IMR-90 (cell line): ENCODE results near the gene SLC6A11. TPM values are rescaled to one million over a fixed set of nuclear protein-coding genes. Genes with fewer than 3 reads are reported as not detected.

Experiments used
- ATAC-seq: fragments of 200-7000 bp; cut with Tn5 transposase; 2 replicates; pipeline ENCODE4 v1.9.1; 2020; ENCODE audit warnings: low read depth, mild to moderate bottlenecking, moderate library complexity
- BruUV-seq: library from RNA; stranded (reverse); fragments of 400-500 nt; replicated peaks from 2 replicates; lab custom pipeline; 2021; lab: Mats Ljungman, UMichigan
- CTCF ChIA-PET: fragments of 300-600 bp; formaldehyde crosslinking; extraction: SDS; loops from one replicate; lab custom pipeline; 2021; ENCODE audit warnings: antibody characterized with exemption; lab: Yijun Ruan, JAX
- POLR2A ChIA-PET: fragments of 300-600 bp; sonication (Branson Sonifier 250); formaldehyde crosslinking; loops from one replicate; lab custom pipeline; 2022; ENCODE audit warnings: antibody characterized with exemption; ENCODE audit not compliant: unreplicated experiment; lab: Charles Lee
- DNase-seq: peaks from one replicate; pipeline ENCODE4 v3.0.0; 2013
- H2AFZ ChIP-seq: replicated peaks from 2 replicates; pipeline ENCODE3; 2013; ENCODE audit warnings: low read length, mild to moderate bottlenecking; ENCODE audit not compliant: poor library complexity
- H2AK5ac ChIP-seq: 2 replicates; pipeline ENCODE4 v1.6.1; 2013; ENCODE audit warnings: low read depth, low read length, inconsistent platforms
- H2AK9ac ChIP-seq: replicated peaks from 2 replicates; pipeline ENCODE3; 2013; ENCODE audit warnings: mild to moderate bottlenecking, low read depth, low read length, moderate library complexity; ENCODE audit not compliant: poor library complexity
- H2BK120ac ChIP-seq: 2 replicates; pipeline ENCODE4 v1.6.1; 2013; ENCODE audit warnings: low read depth, low read length, inconsistent platforms
- H2BK15ac ChIP-seq: 3 replicates; pipeline ENCODE4 v1.6.1; 2013; ENCODE audit warnings: low read depth, low read length, inconsistent platforms
- H2BK20ac ChIP-seq: 2 replicates; pipeline ENCODE4 v1.6.1; 2013; ENCODE audit warnings: low read depth, mild to moderate bottlenecking, inconsistent platforms, low read length, moderate library complexity
- H2BK5ac ChIP-seq: 2 replicates; pipeline ENCODE4 v1.6.1; 2013; ENCODE audit warnings: mild to moderate bottlenecking, low read depth, low read length, inconsistent platforms; ENCODE audit not compliant: poor library complexity, severe bottlenecking
- H3K14ac ChIP-seq: replicated peaks from 2 replicates; pipeline ENCODE4 v1.6.1; 2013; ENCODE audit warnings: low read depth, low read length, inconsistent platforms
- H3K18ac ChIP-seq: 2 replicates; pipeline ENCODE4 v1.6.1; 2013; ENCODE audit warnings: low read depth, low read length, control low read depth
- H3K23ac ChIP-seq: 2 replicates; pipeline ENCODE4 v1.6.1; 2013; ENCODE audit warnings: low read depth, low read length, inconsistent platforms
- H3K27ac ChIP-seq: 2 replicates; pipeline ENCODE4 v1.5.1; 2013; ENCODE audit warnings: mild to moderate bottlenecking, control low read depth, low read length; ENCODE audit not compliant: insufficient read depth
- H3K27me3 ChIP-seq: 2 replicates; pipeline ENCODE4 v1.6.1; 2013; ENCODE audit warnings: low read length; ENCODE audit not compliant: control insufficient read depth, insufficient read depth
- H3K36me3 ChIP-seq: 2 replicates; pipeline ENCODE4 v1.6.1; 2013; ENCODE audit warnings: low read length, mixed read lengths; ENCODE audit not compliant: control insufficient read depth, insufficient read depth
- H3K4ac ChIP-seq: 2 replicates; pipeline ENCODE4 v1.6.1; 2013; ENCODE audit warnings: low read depth, low read length, inconsistent platforms
- H3K4me1 ChIP-seq: 2 replicates; pipeline ENCODE4 v1.6.1; 2013; ENCODE audit warnings: low read length, mixed read lengths; ENCODE audit not compliant: control insufficient read depth, insufficient read depth
- H3K4me2 ChIP-seq: 2 replicates; pipeline ENCODE4 v1.6.1; 2013; ENCODE audit warnings: low read depth, mild to moderate bottlenecking, control low read depth, low read length, moderate library complexity
- H3K4me3 ChIP-seq: 2 replicates; pipeline ENCODE4 v1.5.1; 2013; ENCODE audit warnings: low read depth, mild to moderate bottlenecking, control low read depth, low read length, moderate library complexity; ENCODE audit not compliant: insufficient read depth
- H3K56ac ChIP-seq: 2 replicates; pipeline ENCODE4 v1.6.1; 2013; ENCODE audit warnings: low read length, inconsistent platforms; ENCODE audit not compliant: insufficient read depth; ENCODE audit errors: extremely low read depth
- H3K79me1 ChIP-seq, 2 experiments: 2 replicates each; pipeline ENCODE4 v1.6.1; 2013; ENCODE audit warnings: low read length in 2 of 2, inconsistent platforms in 1 of 2, low read depth in 1 of 2
- H3K9ac ChIP-seq: 2 replicates; pipeline ENCODE4 v1.6.1; 2013; ENCODE audit warnings: low read depth, low read length, control low read depth
- H3K9me1 ChIP-seq: 2 replicates; pipeline ENCODE4 v1.6.1; 2013; ENCODE audit warnings: low read length, inconsistent platforms; ENCODE audit not compliant: insufficient read depth
- H3K9me3 ChIP-seq: 2 replicates; pipeline ENCODE4 v1.6.1; 2013; ENCODE audit warnings: low read length; ENCODE audit not compliant: control insufficient read depth, insufficient read depth
- H4K20me1 ChIP-seq: 2 replicates; pipeline ENCODE4 v1.6.1; 2013; ENCODE audit warnings: low read length, inconsistent platforms; ENCODE audit not compliant: insufficient read depth
- H4K5ac ChIP-seq: 2 replicates; pipeline ENCODE4 v1.6.1; 2013; ENCODE audit warnings: mild to moderate bottlenecking, low read depth, low read length, control low read depth
- H4K8ac ChIP-seq, 2 experiments: 2 replicates each; pipeline ENCODE4 v1.6.1; 2013; ENCODE audit warnings: low read depth in 2 of 2, low read length in 2 of 2, control low read depth in 1 of 2, inconsistent platforms in 1 of 2
- H4K91ac ChIP-seq: 2 replicates; pipeline ENCODE4 v1.6.1; 2013; ENCODE audit warnings: low read depth, low read length, inconsistent platforms; ENCODE audit not compliant: insufficient read depth
- BHLHE40 ChIP-seq: fragments of 150-350 bp; IDR thresholded peaks from 2 replicates; pipeline ENCODE4 v1.6.1; 2016; ENCODE audit warnings: mild to moderate bottlenecking, low read depth, low read length
- CEBPB ChIP-seq: IDR thresholded peaks from 2 replicates; pipeline ENCODE4 v1.6.1; 2012; ENCODE audit warnings: low read depth, low read length, improper control_type of control experiment
- CHD1 ChIP-seq: IDR thresholded peaks from 2 replicates; pipeline ENCODE4 v1.6.1; 2012; ENCODE audit warnings: low read depth, low read length, improper control_type of control experiment
- FOS ChIP-seq: fragments of 150-350 bp; IDR thresholded peaks from 2 replicates; pipeline ENCODE4 v1.6.1; 2016; ENCODE audit warnings: low read depth, low read length
- MAFK ChIP-seq: IDR thresholded peaks from 2 replicates; pipeline ENCODE4 v1.6.1; 2012; ENCODE audit warnings: low read depth, low read length, improper control_type of control experiment
- MAZ ChIP-seq: IDR thresholded peaks from 2 replicates; pipeline ENCODE4 v1.6.1; 2012; ENCODE audit warnings: low read depth, mild to moderate bottlenecking, low read length, improper control_type of control experiment, moderate library complexity, borderline replicate concordance
- MXI1 ChIP-seq: IDR thresholded peaks from 2 replicates; pipeline ENCODE4 v1.6.1; 2012; ENCODE audit warnings: low read depth, mild to moderate bottlenecking, low read length, moderate library complexity, borderline replicate concordance
- NFE2L2 ChIP-seq: fragments of 150-350 bp; IDR thresholded peaks from 2 replicates; pipeline ENCODE4 v1.6.1; 2016; ENCODE audit warnings: low read depth, mild to moderate bottlenecking, low read length
- POLR2A ChIP-seq: IDR thresholded peaks from 2 replicates; pipeline ENCODE4 v1.6.1; 2012; ENCODE audit warnings: mild to moderate bottlenecking, low read depth, low read length
- RAD21 ChIP-seq: IDR thresholded peaks from 2 replicates; pipeline ENCODE4 v1.6.1; 2012; ENCODE audit warnings: low read length, improper control_type of control experiment
- RCOR1 ChIP-seq: IDR thresholded peaks from 2 replicates; pipeline ENCODE4 v1.6.1; 2012; ENCODE audit warnings: mild to moderate bottlenecking, low read length, improper control_type of control experiment; ENCODE audit not compliant: insufficient replicate concordance
- RFX5 ChIP-seq: IDR thresholded peaks from 2 replicates; pipeline ENCODE4 v1.8.0; 2012; ENCODE audit warnings: low read depth, mild to moderate bottlenecking, low read length, moderate library complexity
- SMC3 ChIP-seq: fragments of 150-350 bp; IDR thresholded peaks from 2 replicates; pipeline ENCODE4 v1.6.1; 2016; ENCODE audit warnings: low read depth, mild to moderate bottlenecking, antibody characterized with exemption, low read length, moderate library complexity
- WGBS, 2 experiments: methylation state at CpG; one replicate each; pipeline versions ENCODE4 v1.1.5 to v1.1.7; 2013; ENCODE audit warnings: missing lambda C conversion rate in 2 of 2; ENCODE audit not compliant: insufficient read length in 1 of 2; ENCODE audit errors: extremely low coverage in 2 of 2; 5-methylcytosine and 5-hydroxymethylcytosine counted together
- dilution Hi-C: fragments of 300-500 bp; cut with HindIII; formaldehyde crosslinking; loops from one replicate; pipeline ENCODE4 v1.14.3; 2018; ENCODE audit warnings: low sequenced_read_pairs; ENCODE audit not compliant: unreplicated experiment
- in situ Hi-C: fragments of 300-500 bp; cut with MboI; formaldehyde crosslinking; loops from 3 replicates; pipeline ENCODE4 v1.14.3; 2019; ENCODE audit warnings: low sequenced_read_pairs, inconsistent platforms, mixed read lengths
- intact Hi-C: fragments of 100-400 bp; cut with micrococcal nuclease; formaldehyde crosslinking; loops from 2 replicates; pipeline ENCODE4 v1.10.0; 2022
- polyA plus RNA-seq, 3 experiments: library from polyadenylated mRNA; depleted of rRNA; stranded (reverse); fragments of >200 nt; gene quantifications; 2 replicates each; pipeline ENCODE4 v1.2.3, GENCODE V29; 2012; ENCODE audit warnings: low replicate concordance in 1 of 3
- total RNA-seq: library from RNA; depleted of rRNA; stranded (reverse); fragments of >200 nt; gene quantifications from 2 replicates; pipeline ENCODE4 v1.2.3, GENCODE V29; 2012
- TF ChIP-seq, protein P1 (sequence below): fragments of 150-350 bp; IDR thresholded peaks from 2 replicates; pipeline ENCODE4 v1.6.1; 2016; ENCODE audit warnings: low read depth, mild to moderate bottlenecking, low read length, moderate library complexity, borderline replicate concordance
- TF ChIP-seq, protein P2 (sequence below): conservative IDR thresholded peaks from 2 replicates; pipeline ENCODE4 v1.5.1; 2012; ENCODE audit warnings: mild to moderate bottlenecking, low read depth, low read length, improper control_type of control experiment
- TF ChIP-seq, protein P3 (sequence below): fragments of 150-350 bp; IDR thresholded peaks from 2 replicates; pipeline ENCODE4 v1.6.1; 2017; ENCODE audit warnings: mild to moderate bottlenecking, antibody characterized with exemption, low read length, low read depth

SLC6A11 gene
- total and polyA plus RNA-seq, 2 of the 4 experiments (the other 2 are of a cell fraction) = not detected

DNA sequence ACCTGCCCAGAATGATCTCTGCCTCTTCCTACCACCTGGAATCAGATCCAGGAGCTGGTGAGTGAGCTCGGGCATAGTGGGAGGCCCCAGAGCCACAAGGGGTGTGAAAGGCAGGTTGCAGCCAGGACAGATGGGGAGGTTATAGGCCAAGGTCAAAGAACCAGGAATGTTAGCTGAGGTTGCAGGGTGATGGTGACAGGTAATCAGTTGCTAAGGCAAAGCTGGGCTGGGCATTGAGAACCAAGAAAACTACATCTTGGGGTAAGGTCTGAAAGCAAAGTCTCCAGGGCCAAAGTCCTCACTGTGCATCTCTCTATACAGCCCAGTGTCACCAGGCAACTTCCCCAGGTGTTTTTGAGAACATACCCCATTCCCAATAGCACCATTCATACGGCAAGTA, 38.4 kb upstream of the SLC6A11 start:
- Histone ChIP-seq H2BK120ac (no peak overlapping the region), H3K4me3 (no peak overlapping the region), H3K79me1 (no peaks in the 10 kb centered on the region), H2BK20ac (no peak overlapping the region), H4K8ac (no peak overlapping the region), H3K27ac (no peak overlapping the region), H3K9me1 (no peaks in the 10 kb centered on the region), H3K9ac (no peak overlapping the region), H3K56ac (no peak overlapping the region), H2AK5ac (no peak overlapping the region), H3K23ac (no peak overlapping the region), H3K27me3 (peaks cover 3% of the 10 kb centered on the region; the same call in 1 of the 2 replicates), H3K4me2 (no peak overlapping the region), H3K9me3 (no peaks in the 10 kb centered on the region), H3K4ac (no peak overlapping the region), H3K18ac (no peak overlapping the region), H3K4me1 (no peaks in the 10 kb centered on the region), H2BK5ac (no peak overlapping the region), H4K5ac (no peak overlapping the region), H2AK9ac (no peak overlapping the region), H3K36me3 (no peaks in the 10 kb centered on the region), H4K20me1 (no peaks in the 10 kb centered on the region), H3K14ac (no peak overlapping the region), H2AFZ (no peak overlapping the region), H4K91ac (no peak overlapping the region), H2BK15ac (no peak overlapping the region)
- POLR2A ChIA-PET = no interaction called here
- no CpG with 5 or more reads among the region's 2 CpGs for WGBS, 2 experiments
- no TSS peak for BruUV-seq
- no peak for ATAC-seq
- in situ Hi-C loops = no loop called here
- intact Hi-C loops = no loop called here
- TF ChIP-seq SMC3 (no peak), MXI1 (no peak), MAZ (no peak), RCOR1 (no peak), POLR2A (no peak), NFE2L2 (no peak), MAFK (no peak), RAD21 (no peak), FOS (no peak), CEBPB (no peak), BHLHE40 (no peak), RFX5 (no peak), CHD1 (no peak)
- TF ChIP-seq, protein P1, sequence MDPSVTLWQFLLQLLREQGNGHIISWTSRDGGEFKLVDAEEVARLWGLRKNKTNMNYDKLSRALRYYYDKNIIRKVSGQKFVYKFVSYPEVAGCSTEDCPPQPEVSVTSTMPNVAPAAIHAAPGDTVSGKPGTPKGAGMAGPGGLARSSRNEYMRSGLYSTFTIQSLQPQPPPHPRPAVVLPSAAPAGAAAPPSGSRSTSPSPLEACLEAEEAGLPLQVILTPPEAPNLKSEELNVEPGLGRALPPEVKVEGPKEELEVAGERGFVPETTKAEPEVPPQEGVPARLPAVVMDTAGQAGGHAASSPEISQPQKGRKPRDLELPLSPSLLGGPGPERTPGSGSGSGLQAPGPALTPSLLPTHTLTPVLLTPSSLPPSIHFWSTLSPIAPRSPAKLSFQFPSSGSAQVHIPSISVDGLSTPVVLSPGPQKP = no peak
- TF ChIP-seq, protein P2, sequence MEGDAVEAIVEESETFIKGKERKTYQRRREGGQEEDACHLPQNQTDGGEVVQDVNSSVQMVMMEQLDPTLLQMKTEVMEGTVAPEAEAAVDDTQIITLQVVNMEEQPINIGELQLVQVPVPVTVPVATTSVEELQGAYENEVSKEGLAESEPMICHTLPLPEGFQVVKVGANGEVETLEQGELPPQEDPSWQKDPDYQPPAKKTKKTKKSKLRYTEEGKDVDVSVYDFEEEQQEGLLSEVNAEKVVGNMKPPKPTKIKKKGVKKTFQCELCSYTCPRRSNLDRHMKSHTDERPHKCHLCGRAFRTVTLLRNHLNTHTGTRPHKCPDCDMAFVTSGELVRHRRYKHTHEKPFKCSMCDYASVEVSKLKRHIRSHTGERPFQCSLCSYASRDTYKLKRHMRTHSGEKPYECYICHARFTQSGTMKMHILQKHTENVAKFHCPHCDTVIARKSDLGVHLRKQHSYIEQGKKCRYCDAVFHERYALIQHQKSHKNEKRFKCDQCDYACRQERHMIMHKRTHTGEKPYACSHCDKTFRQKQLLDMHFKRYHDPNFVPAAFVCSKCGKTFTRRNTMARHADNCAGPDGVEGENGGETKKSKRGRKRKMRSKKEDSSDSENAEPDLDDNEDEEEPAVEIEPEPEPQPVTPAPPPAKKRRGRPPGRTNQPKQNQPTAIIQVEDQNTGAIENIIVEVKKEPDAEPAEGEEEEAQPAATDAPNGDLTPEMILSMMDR = no peak
- TF ChIP-seq, protein P3, sequence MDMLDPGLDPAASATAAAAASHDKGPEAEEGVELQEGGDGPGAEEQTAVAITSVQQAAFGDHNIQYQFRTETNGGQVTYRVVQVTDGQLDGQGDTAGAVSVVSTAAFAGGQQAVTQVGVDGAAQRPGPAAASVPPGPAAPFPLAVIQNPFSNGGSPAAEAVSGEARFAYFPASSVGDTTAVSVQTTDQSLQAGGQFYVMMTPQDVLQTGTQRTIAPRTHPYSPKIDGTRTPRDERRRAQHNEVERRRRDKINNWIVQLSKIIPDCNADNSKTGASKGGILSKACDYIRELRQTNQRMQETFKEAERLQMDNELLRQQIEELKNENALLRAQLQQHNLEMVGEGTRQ = no peak
- no peak for DNase-seq
- dilution Hi-C loops = no loop called here
- CTCF ChIA-PET = no interaction called here
